Measurements from ENCODE around the gene ANKRD44. TPM values are rescaled to one million over a fixed set of nuclear protein-coding genes. Genes with fewer than 3 reads are reported as not detected.

Gene ANKRD44
- total and polyA plus RNA-seq, 2 of the 8 experiments (the other 6 are each of a cell fraction or from before 2014, with no cell fraction given) = 1.2 to 1.3 TPM

DNA sequence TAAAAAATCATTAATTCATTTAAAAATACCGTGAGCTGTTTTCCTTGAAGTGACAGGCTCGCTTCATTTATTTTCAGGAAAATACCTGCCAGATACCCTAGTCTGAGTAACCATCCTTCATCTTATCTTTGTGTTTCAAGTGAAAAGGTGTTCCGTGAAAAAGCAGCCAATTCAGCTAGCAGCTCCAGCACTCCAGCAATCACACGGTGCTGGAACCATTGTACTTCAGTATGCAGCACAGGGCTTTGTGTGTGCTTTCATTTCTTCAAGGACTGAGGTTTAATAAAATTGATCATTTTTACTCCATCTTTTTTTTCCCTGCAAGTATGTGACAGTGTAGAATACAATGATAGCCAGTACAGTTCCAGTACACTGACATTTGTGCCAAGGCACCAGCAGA, 344.9 kb downstream of the ANKRD44 start:
- H3K14ac ChIP-seq (ENCODE audit: insufficient read length) = no peak overlapping the region
- POLR2A ChIA-PET (ENCODE audit: partially characterized antibody) = no interaction called here
- TF ChIP-seq KDM4A (IDR thresholded peaks at IDR 0.05; ENCODE audit: low read depth, low read length, severe bottlenecking) = no peak
- TF ChIP-seq CBX5 (IDR thresholded peaks at IDR 0.05; ENCODE audit: low read depth, low read length) = no peak
- no peak for TF ChIP-seq PHF8 (conservative IDR thresholded peaks at IDR 0.05; ENCODE audit: low read depth, low read length)
- TF ChIP-seq TAF7 (optimal IDR thresholded peaks at IDR 0.05; ENCODE audit: borderline replicate concordance, low read depth, low read length) = no peak
- TF ChIP-seq GTF2F1 (IDR thresholded peaks at IDR 0.05; ENCODE audit: borderline replicate concordance, low read depth, low read length) = no peak
- no peak for TF ChIP-seq POLR2AphosphoS5 (IDR thresholded peaks at IDR 0.05; ENCODE audit: low read depth, low read length)
- TF ChIP-seq CHD2 (IDR thresholded peaks at IDR 0.05; ENCODE audit: low read length) = no peak
- TF ChIP-seq, protein P1, sequence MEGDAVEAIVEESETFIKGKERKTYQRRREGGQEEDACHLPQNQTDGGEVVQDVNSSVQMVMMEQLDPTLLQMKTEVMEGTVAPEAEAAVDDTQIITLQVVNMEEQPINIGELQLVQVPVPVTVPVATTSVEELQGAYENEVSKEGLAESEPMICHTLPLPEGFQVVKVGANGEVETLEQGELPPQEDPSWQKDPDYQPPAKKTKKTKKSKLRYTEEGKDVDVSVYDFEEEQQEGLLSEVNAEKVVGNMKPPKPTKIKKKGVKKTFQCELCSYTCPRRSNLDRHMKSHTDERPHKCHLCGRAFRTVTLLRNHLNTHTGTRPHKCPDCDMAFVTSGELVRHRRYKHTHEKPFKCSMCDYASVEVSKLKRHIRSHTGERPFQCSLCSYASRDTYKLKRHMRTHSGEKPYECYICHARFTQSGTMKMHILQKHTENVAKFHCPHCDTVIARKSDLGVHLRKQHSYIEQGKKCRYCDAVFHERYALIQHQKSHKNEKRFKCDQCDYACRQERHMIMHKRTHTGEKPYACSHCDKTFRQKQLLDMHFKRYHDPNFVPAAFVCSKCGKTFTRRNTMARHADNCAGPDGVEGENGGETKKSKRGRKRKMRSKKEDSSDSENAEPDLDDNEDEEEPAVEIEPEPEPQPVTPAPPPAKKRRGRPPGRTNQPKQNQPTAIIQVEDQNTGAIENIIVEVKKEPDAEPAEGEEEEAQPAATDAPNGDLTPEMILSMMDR (IDR thresholded peaks at IDR 0.05; ENCODE audit: control extremely low read depth in 1 of 3, insufficient read depth in 1 of 3, low read depth in 1 of 3, low read length in 3 of 3) = no peak
- TF ChIP-seq EP300 (IDR thresholded peaks at IDR 0.05; ENCODE audit: borderline replicate concordance in 1 of 2, low read depth in 2 of 2, low read length in 2 of 2) = no peak
- no peak for TF ChIP-seq TAF1 (IDR thresholded peaks at IDR 0.05; ENCODE audit: low read depth, low read length)
- TF ChIP-seq EZH2 (IDR thresholded peaks at IDR 0.05; ENCODE audit: low read depth, low read length, severe bottlenecking) = no peak

More for the DNA sequence above, 344.9 kb downstream of the ANKRD44 start:
- H2BK20ac ChIP-seq (ENCODE audit: low read length) = no peak overlapping the region
- H3K23me2 ChIP-seq (ENCODE audit: low read depth, low read length) = no peaks in the 10 kb centered on the region
- peak overlapping the region; percentile 62; the same call in 1 of the 2 replicates for H3K18ac ChIP-seq (ENCODE audit: extremely low read depth, low read length)
- no peaks in the 10 kb centered on the region; a peak in 1 of 8 replicates for H3K36me3 ChIP-seq (ENCODE audit: control insufficient read depth in 2 of 4, insufficient read depth in 4 of 4, low read length in 3 of 4)
- no peak overlapping the region; a peak in 1 of 4 replicates for H3K4me2 ChIP-seq (ENCODE audit: insufficient read depth in 1 of 2, low read depth in 2 of 2, low read length in 2 of 2)
- H3K4ac ChIP-seq (replicated peaks; ENCODE audit: insufficient read length, low read depth, low read length) = no peak overlapping the region
- H3K79me2 ChIP-seq (ENCODE audit: control insufficient read depth in 1 of 2, insufficient read depth in 2 of 2, low read length in 2 of 2) = no peaks in the 10 kb centered on the region
- no peak overlapping the region for H2BK12ac ChIP-seq (ENCODE audit: low read depth, low read length)
- FAIRE-seq (no peak), DNase-seq (ENCODE audit: low read depth in 1 of 2, low spot score in 2 of 2) (no peak)
- CTCF ChIA-PET (ENCODE audit: partially characterized antibody) = interaction anchor here (0.7 kb wide), 1 partner anchor 54 kb away, joined by 3 read pairs; no protein-coding TSS in a partner anchor
- no peaks in the 10 kb centered on the region for H4K20me1 ChIP-seq (replicated peaks in 1 of 2; ENCODE audit: control insufficient read depth in 1 of 2, insufficient read depth in 2 of 2, low read length in 2 of 2)
- no peak overlapping the region for H3K4me3 ChIP-seq (ENCODE audit: extremely low read depth in 1 of 4, insufficient read depth in 2 of 4, low read depth in 3 of 4, low read length in 4 of 4)
- H3K9me3 ChIP-seq (ENCODE audit: insufficient read depth in 2 of 2, low read depth in 1 of 2, low read length in 1 of 2) = peaks cover 5 to 13% of the 10 kb centered on the region in 2 experiments
- 79% methylated on average over 4 of the region's 4 CpGs; no CpG with 5 or more reads in 1 of the 2 experiments for WGBS, 2 experiments (ENCODE audit: extremely low coverage in 1 of 2, insufficient coverage in 1 of 2, insufficient read length in 1 of 2, insufficient replicate concordance in 2 of 2, low coverage in 1 of 2, low lambda C conversion rate in 2 of 2, missing lambda C conversion rate in 1 of 2)
- no peak overlapping the region for H2BK5ac ChIP-seq (ENCODE audit: low read depth, low read length)
- no peak overlapping the region for H3K23ac ChIP-seq (ENCODE audit: insufficient read length)
- no peaks in the 10 kb centered on the region; a peak in 1 of 7 replicates for H3K27me3 ChIP-seq (replicated peaks in 1 of 4; ENCODE audit: control insufficient read depth in 3 of 4, extremely low read depth in 1 of 4, insufficient read depth in 3 of 4, low read length in 3 of 4)
- H3K4me1 ChIP-seq (replicated peaks in 1 of 4; ENCODE audit: control insufficient read depth in 3 of 4, insufficient read depth in 4 of 4, low read length in 3 of 4) = peaks cover 0 to 9% (median 4%) of the 10 kb centered on the region in 4 experiments; a peak in 3 of 7 replicates
- H2AFZ ChIP-seq (ENCODE audit: low read length) = peak overlapping the region; percentile 84; the same call in 1 of the 2 replicates
- no peak overlapping the region for H3K27ac ChIP-seq (ENCODE audit: low read depth, low read length)
- H3K9ac ChIP-seq (replicated peaks in 1 of 4; ENCODE audit: extremely low read depth in 1 of 4, low read depth in 3 of 4, low read length in 3 of 4) = no peak overlapping the region
- no peak overlapping the region for H4K8ac ChIP-seq (ENCODE audit: extremely low read depth, insufficient read depth, low read length)
- H2AK5ac ChIP-seq (ENCODE audit: low read depth, low read length) = no peak overlapping the region
- H4K91ac ChIP-seq (replicated peaks; ENCODE audit: insufficient read length, low read length) = no peak overlapping the region
- no peak overlapping the region for H4K5ac ChIP-seq (ENCODE audit: insufficient read length, low read depth, low read length)
- H3K79me1 ChIP-seq (ENCODE audit: low read depth, low read length) = no peaks in the 10 kb centered on the region
- peak overlapping the region; percentile 47 for H2BK120ac ChIP-seq (replicated peaks; ENCODE audit: low read depth, low read length)
- no peak overlapping the region for H2BK15ac ChIP-seq (ENCODE audit: low read length)
- H3K56ac ChIP-seq (replicated peaks; ENCODE audit: insufficient read length, low read depth, low read length) = no peak overlapping the region

Data from H1 (cell line).